Mesothelial cell of epicardium (in vitro differentiated cells): ENCODE data around the gene ARPC5. TPM values are rescaled to one million over a fixed set of nuclear protein-coding genes. Genes with fewer than 3 reads are reported as not detected.

ENCODE experiments used
- DNase-seq, 2 experiments: peaks; one replicate each; pipeline ENCODE4 v3.0.0; 2021; ENCODE audit warnings: low spot score in 2 of 2; ENCODE audit not compliant: unreplicated experiment in 2 of 2
- H3K27ac Mint-ChIP-seq: 2 replicates; pipeline ENCODE4 v1.8.0; 2021; ENCODE audit warnings: mixed read lengths
- H3K27me3 Mint-ChIP-seq: 2 replicates; pipeline ENCODE4 v1.8.0; 2021; ENCODE audit warnings: low read depth, mixed read lengths
- H3K36me3 Mint-ChIP-seq: 2 replicates; pipeline ENCODE4 v1.8.0; 2021; ENCODE audit warnings: mixed read lengths
- H3K4me1 Mint-ChIP-seq: 2 replicates; pipeline ENCODE4 v1.8.0; 2021; ENCODE audit warnings: mixed read lengths
- H3K4me3 Mint-ChIP-seq: 2 replicates; pipeline ENCODE4 v1.8.0; 2021; ENCODE audit warnings: mild to moderate bottlenecking, moderate library complexity, mixed read lengths
- H3K9me3 Mint-ChIP-seq: 2 replicates; pipeline ENCODE4 v1.8.0; 2021; ENCODE audit warnings: mixed read lengths
- CTCF ChIP-seq: fragments of 200-600 bp; sonication (generic); IDR thresholded peaks from one replicate; pipeline ENCODE4 v1.5.0; 2021; ENCODE audit warnings: antibody characterized with exemption; ENCODE audit not compliant: unreplicated experiment
- total RNA-seq: library from RNA; stranded (reverse); gene quantifications from 3 replicates; pipeline ENCODE4 v1.2.1, GENCODE V29; 2021

ARPC5 gene
- total RNA-seq, 1 donor from 2014 or later: 73.9 TPM

DNA sequence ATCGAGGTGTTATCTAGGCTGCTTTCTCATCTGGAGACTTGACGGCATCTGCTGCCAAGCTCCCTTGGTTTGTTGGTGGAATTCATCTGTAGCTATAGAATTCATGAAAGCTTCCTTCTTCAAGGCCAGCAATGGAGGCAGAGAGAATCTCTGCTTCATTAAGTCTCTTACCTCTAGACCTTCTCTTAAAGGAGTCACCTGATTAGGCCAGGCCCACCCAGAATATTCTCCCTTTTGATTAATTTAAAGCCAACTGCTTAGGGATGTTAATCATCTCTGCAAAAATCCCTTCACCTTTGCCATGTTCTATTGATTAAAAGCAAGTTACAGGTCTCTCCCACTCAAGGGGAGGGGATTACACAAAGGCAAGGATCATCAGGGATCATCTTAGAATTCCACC lies 40.0 kb downstream of the ARPC5 start:
- Mint-ChIP-seq H3K4me1 (peaks cover 6% of the 10 kb centered on the region), H3K27ac (no peak overlapping the region), H3K4me3 (no peak overlapping the region), H3K27me3 (no peaks in the 10 kb centered on the region), H3K9me3 (no peaks in the 10 kb centered on the region), H3K36me3 (no peaks in the 10 kb centered on the region)
- no peak for DNase-seq
- TF ChIP-seq CTCF: no peak

GRCh38 chr1:183593356-183593755 lies 42.2 kb downstream of the ARPC5 start:
- Mint-ChIP-seq H3K4me1 (peaks cover 3% of the 10 kb centered on the region), H3K27me3 (no peaks in the 10 kb centered on the region), H3K27ac (no peak overlapping the region), H3K36me3 (no peaks in the 10 kb centered on the region), H3K9me3 (no peaks in the 10 kb centered on the region), H3K4me3 (no peak overlapping the region)
- no peak for TF ChIP-seq CTCF
- no peak for DNase-seq

DNA sequence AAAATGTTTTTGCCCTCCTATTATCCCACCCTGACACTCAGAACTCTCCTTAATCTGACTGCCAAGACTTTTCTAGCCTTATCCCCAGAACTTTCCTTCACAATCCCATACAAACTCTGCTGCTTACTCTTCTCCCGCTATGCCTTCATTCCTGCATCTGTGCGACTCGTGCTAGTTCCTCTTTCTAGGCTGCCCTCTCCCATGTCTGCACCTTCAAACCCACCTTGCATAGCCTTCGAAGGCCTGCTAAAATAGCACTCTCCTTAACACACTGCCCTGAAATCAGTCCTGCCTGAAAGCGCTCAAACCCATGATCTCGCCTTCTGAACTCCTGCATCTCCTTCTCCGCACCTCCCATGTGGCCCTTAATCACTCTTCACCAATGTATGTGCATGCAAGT lies 42.9 kb downstream of the ARPC5 start:
- Mint-ChIP-seq H3K27me3 (no peaks in the 10 kb centered on the region), H3K27ac (no peak overlapping the region), H3K36me3 (no peaks in the 10 kb centered on the region), H3K9me3 (no peaks in the 10 kb centered on the region), H3K4me1 (no peaks in the 10 kb centered on the region), H3K4me3 (no peak overlapping the region)
- DNase-seq: no peak
- TF ChIP-seq CTCF: no peak

DNA sequence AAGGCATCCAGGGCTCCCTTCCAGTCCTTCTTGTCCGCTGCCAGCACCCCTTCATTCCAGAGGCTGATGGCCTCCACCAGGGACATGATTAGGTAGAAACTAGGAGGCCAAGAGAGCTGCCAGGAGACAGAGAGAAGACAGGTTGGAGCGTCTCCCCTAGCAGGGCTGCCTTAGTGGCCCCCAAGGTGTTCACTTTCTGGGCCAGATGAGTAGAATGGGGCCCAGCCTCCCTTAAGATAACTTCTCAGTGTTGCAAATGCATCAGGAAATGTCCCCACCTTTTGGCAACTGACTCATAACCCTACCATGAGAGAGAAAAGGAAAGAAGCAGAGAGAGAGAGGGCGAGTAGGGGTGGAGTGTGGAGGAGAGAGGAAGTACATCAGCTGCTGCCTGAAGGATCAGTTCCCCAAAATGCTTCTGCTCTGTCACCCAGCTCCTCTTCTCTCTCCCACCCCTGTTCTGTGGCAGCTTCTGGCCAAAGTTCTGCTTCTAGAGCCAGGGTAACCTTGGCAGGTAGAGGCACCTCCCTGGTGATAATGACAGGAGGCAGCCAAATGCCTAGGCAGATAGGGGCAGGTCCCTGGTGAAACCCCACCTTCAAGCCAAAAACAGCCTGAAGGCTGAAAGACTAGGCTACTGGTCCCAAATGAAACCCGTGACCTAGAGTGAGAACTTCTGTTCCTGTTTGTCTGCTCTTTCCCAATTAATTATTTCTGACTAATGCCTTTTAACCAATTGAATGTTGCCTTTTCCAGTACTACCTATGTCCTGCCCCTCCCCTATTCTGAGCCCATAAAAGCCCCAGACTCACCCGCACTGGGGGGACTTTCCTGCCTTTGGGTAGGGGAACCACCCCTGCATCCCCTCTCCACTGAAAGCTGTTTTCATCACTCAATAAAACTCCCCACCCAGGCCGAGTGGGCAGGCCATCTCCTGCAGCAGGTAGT lies 45.1 kb downstream of the ARPC5 start, which contains the start of gene NCF2:
TSS of gene NCF2 (minus strand) at position 216 of the 948 bp plus-strand sequence. CDS start at position 86, 130 bp downstream.
- no peak within 1 kb of the TSS for H3K27ac Mint-ChIP-seq
- H3K4me3 Mint-ChIP-seq: no peak within 1 kb of the TSS
- no peaks in the 10 kb centered on the region for H3K9me3 Mint-ChIP-seq
- H3K27me3 Mint-ChIP-seq: no peaks in the 10 kb centered on the region
- H3K4me1 Mint-ChIP-seq: no peaks in the 10 kb centered on the region
- H3K36me3 Mint-ChIP-seq: no peaks in the 10 kb centered on the region
- TF ChIP-seq CTCF: no peak
- DNase-seq: no peak

DNA sequence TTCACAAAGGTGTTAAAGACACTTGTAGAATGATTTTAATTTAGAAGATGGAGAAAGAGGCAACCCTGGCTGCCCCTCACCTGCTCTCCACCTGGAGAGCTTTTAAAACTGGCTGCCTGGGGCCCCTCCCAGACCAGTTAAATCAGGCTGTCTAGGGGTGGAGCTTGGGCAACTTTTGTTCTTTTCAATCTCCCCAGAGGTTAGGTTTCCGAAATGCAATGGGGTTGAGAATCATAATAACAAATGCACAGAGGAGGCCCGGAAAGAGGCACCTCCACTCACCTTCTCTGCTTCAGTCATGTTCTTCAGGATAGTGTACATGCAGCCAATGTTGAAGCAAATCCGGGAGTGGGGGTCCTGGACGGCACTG lies 45.7 kb downstream of the ARPC5 start:
- H3K4me1 Mint-ChIP-seq: no peaks in the 10 kb centered on the region
- H3K27me3 Mint-ChIP-seq: no peaks in the 10 kb centered on the region
- no peak overlapping the region for H3K27ac Mint-ChIP-seq
- no peak overlapping the region for H3K4me3 Mint-ChIP-seq
- H3K36me3 Mint-ChIP-seq: no peaks in the 10 kb centered on the region
- TF ChIP-seq CTCF: no peak
- H3K9me3 Mint-ChIP-seq: no peaks in the 10 kb centered on the region
- DNase-seq: no peak
